Lower leg skin (tissue), 3 donors: ENCODE data around the gene CUL4B.

ENCODE experiments used
- POLR2A ChIP-seq, 2 donors: fragments of 450-650 bp; IDR thresholded peaks; one replicate each; pipeline ENCODE4 v1.6.1; 2016 to 2017; ENCODE audit warnings: antibody characterized with exemption in 2 of 2, mild to moderate bottlenecking in 1 of 2, moderate library complexity in 1 of 2
- TF ChIP-seq, protein P1 (sequence below), 3 donors: fragments of 450-650 bp; IDR thresholded peaks; one replicate each; pipeline ENCODE4 v1.5.1; 2016; ENCODE audit warnings: antibody characterized with exemption in 3 of 3, mild to moderate bottlenecking in 3 of 3, moderate library complexity in 2 of 3

DNA sequence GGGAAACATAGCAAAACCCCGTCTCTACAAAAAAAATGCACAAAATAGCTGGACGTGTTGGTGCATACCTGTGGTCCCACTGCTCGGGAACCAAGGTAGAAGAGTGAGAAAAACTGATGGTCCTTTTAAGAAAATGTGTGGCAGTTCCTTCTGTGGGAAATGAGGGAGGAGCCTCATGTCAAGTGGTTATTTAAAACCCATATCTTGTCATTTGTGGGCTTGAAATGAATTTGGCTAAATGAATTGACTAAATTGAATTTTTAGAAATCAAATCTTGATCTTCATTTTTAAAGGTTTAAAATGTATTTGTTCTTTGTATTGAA lies 75.5 kb downstream of the CUL4B start:
- TF ChIP-seq, protein P1, sequence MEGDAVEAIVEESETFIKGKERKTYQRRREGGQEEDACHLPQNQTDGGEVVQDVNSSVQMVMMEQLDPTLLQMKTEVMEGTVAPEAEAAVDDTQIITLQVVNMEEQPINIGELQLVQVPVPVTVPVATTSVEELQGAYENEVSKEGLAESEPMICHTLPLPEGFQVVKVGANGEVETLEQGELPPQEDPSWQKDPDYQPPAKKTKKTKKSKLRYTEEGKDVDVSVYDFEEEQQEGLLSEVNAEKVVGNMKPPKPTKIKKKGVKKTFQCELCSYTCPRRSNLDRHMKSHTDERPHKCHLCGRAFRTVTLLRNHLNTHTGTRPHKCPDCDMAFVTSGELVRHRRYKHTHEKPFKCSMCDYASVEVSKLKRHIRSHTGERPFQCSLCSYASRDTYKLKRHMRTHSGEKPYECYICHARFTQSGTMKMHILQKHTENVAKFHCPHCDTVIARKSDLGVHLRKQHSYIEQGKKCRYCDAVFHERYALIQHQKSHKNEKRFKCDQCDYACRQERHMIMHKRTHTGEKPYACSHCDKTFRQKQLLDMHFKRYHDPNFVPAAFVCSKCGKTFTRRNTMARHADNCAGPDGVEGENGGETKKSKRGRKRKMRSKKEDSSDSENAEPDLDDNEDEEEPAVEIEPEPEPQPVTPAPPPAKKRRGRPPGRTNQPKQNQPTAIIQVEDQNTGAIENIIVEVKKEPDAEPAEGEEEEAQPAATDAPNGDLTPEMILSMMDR (IDR thresholded peaks at IDR 0.05), result no peak
- no peak for TF ChIP-seq POLR2A (IDR thresholded peaks at IDR 0.05)
